Measurements from ENCODE around the gene LDLRAD3.
"Not testable (repeated sequence)": the region's sequence is repeated elsewhere in the genome, so short reads cannot be mapped to it uniquely, and the experiment has no call there.

LDLRAD3 gene

GRCh38 chr11:36041988-36042611 lies 98.2 kb downstream of the LDLRAD3 start:
- no peaks in the 10 kb centered on the region for H3K27me3 ChIP-seq (ENCODE audit: insufficient read depth, low read length)
- peaks cover 14% of the 10 kb centered on the region for H3K36me3 ChIP-seq (ENCODE audit: insufficient read depth, low read length)
- no peak overlapping the region for H3K4me3 ChIP-seq (ENCODE audit: low read length)
- peaks cover 14% of the 10 kb centered on the region for H3K4me1 ChIP-seq (ENCODE audit: insufficient read depth, low read length)
- no peaks in the 10 kb centered on the region for H3K9me3 ChIP-seq (ENCODE audit: low read length)
- no peak overlapping the region for H2AFZ ChIP-seq (ENCODE audit: low read depth, low read length)

- Histone ChIP-seq H2AFZ (ENCODE audit: low read depth, low read length) (no peak overlapping the region), H3K27me3 (ENCODE audit: insufficient read depth, low read length) (no peaks in the 10 kb centered on the region), H3K36me3 (ENCODE audit: insufficient read depth, low read length) (peaks cover 3% of the 10 kb centered on the region), H3K4me3 (ENCODE audit: low read length) (no peak overlapping the region), H3K4me1 (ENCODE audit: insufficient read depth, low read length) (peaks cover 36% of the 10 kb centered on the region), H3K9me3 (ENCODE audit: low read length) (no peaks in the 10 kb centered on the region)
Observed at GRCh38 chr11:36044636-36045035, 100.8 kb downstream of the LDLRAD3 start.

- not testable (repeated sequence) for H2AFZ ChIP-seq (ENCODE audit: low read depth, low read length)
Observed at GRCh38 chr11:36045945-36046344, 102.1 kb downstream of the LDLRAD3 start.

DNA sequence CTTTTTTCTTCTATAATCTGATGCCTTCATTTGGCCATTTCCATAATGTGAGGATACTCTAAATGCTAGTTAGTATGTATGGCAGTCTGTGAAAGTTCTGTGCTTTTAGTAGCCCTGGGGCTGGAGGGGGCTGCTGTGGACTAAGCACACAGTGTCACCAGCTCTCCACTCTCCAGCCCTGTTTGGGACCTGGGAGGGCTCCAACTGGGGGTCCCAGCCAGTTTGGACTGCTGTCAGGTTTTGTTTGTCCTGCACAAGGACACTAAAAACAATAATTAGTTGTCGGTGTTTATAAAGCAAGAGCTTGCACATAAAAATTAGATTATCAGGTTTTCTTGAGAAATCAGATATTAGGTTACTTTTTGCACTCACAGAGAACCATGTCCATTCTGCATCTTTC lies 103.1 kb downstream of the LDLRAD3 start:
- H3K36me3 ChIP-seq (ENCODE audit: insufficient read depth, low read length) = peaks cover 3% of the 10 kb centered on the region
- no peak overlapping the region for H3K4me3 ChIP-seq (ENCODE audit: low read length)
- peaks cover 2% of the 10 kb centered on the region for H3K9me3 ChIP-seq (ENCODE audit: low read length)
- H3K4me1 ChIP-seq (ENCODE audit: insufficient read depth, low read length) = peaks cover 45% of the 10 kb centered on the region
- H3K27me3 ChIP-seq (ENCODE audit: insufficient read depth, low read length) = no peaks in the 10 kb centered on the region
- no peak overlapping the region for H2AFZ ChIP-seq (ENCODE audit: low read depth, low read length)

More at GRCh38 chr11:36045945-36046344, 102.1 kb downstream of the LDLRAD3 start:
- peaks cover 45% of the 10 kb centered on the region for H3K4me1 ChIP-seq (ENCODE audit: insufficient read depth, low read length)
- H3K27me3 ChIP-seq (ENCODE audit: insufficient read depth, low read length); H3K36me3 ChIP-seq (ENCODE audit: insufficient read depth, low read length); H3K9me3 ChIP-seq (ENCODE audit: low read length); H3K4me3 ChIP-seq (ENCODE audit: low read length): not testable (repeated sequence)

GRCh38 chr11:36047344-36047743 lies 103.5 kb downstream of the LDLRAD3 start:
- Histone ChIP-seq H3K4me3 (ENCODE audit: low read length) (no peak overlapping the region), H3K4me1 (ENCODE audit: insufficient read depth, low read length) (peaks cover 43% of the 10 kb centered on the region)

DNA sequence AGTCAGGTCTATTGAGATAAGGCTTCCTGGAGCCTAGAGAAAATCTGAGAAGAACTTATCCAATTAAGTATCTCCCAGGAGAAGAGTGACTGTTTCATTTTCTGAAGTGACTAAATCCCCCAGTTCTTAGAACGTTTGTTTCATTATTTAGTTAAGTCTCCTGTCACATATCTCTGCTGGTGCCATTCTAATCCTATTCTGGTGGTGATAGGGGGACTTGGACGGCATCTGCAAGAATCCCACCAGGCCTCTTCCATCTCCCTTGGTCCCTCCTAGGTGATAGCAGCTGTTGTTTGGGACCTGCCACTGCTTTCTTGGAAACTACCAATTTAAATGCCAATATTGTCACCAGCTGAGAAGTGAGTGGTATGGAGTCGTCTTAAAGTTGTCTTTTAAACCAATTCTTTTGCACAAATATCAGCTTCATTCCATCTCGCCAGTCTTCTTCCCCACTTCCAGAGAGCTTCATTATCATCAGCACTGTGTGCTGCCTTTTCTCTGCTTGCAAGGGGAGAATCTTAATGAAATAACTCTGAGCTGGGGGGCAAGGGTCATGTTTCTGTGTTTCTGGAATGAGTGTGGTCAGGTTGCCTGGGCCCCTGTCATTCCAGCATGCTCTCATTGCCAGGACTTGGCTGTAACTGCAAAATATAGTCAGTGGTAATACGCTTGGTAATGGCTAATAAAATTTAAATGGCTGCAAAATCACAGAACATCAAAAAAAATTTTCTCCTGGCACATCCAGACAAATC lies 104.8 kb downstream of the LDLRAD3 start:
- Histone ChIP-seq H3K27me3 (ENCODE audit: insufficient read depth, low read length) (no peaks in the 10 kb centered on the region), H3K4me1 (ENCODE audit: insufficient read depth, low read length) (peaks cover 40% of the 10 kb centered on the region), H3K4me3 (ENCODE audit: low read length) (peak overlapping the region; percentile 5), H3K9me3 (ENCODE audit: low read length) (peaks cover 2% of the 10 kb centered on the region), H2AFZ (ENCODE audit: low read depth, low read length) (no peak overlapping the region), H3K36me3 (ENCODE audit: insufficient read depth, low read length) (peaks cover under 1% of the 10 kb centered on the region)

More at GRCh38 chr11:36047344-36047743, 103.5 kb downstream of the LDLRAD3 start:
- Histone ChIP-seq H3K9me3 (ENCODE audit: low read length) (peaks cover 2% of the 10 kb centered on the region), H3K36me3 (ENCODE audit: insufficient read depth, low read length) (peaks cover 3% of the 10 kb centered on the region), H3K27me3 (ENCODE audit: insufficient read depth, low read length) (no peaks in the 10 kb centered on the region), H2AFZ (ENCODE audit: low read depth, low read length) (no peak overlapping the region)

DNA sequence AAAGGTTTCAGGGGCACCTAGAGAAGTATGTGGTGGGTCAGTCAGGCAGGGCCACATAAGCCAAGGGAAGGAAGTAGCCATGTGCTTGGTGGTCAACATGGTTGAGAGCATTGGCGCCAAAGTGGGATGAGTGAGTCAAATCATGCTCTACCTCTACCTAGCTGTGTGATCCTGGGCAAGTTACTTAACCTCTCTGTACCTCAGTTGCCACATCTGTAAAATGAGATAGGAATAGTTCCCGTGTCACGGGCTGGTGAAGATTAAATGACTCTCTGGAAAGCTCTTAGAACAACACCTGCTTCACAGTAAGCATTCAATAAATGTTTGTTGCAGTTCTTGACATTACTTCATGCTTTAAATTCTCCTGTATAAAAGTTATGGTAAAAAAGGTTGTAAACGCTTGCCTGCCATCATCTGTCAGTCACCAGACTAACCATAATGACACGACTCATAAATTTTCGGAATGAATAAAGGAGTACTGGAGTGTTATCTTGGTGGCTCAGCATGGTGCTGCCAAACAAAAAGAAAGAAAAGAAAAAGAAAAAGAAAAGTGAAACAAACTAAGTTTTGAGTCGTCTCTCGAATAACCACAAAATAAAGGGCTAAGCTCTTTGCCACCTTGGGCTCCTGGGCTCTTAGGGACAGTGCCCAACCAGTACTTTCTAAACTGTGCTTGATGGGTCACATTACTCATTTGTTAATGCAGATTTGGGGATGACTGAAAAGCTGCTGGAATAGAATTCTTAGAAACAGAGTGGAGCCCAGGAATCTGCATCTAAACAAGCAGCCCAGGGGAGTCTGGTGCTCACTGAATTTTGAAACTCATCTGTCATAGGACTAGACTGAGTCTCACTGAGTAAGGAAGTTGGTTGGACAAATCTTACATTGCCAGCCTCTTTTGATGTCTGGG lies 107.6 kb downstream of the LDLRAD3 start:
- peaks cover 40% of the 10 kb centered on the region for H3K4me1 ChIP-seq (ENCODE audit: insufficient read depth, low read length)
- no peaks in the 10 kb centered on the region for H3K27me3 ChIP-seq (ENCODE audit: insufficient read depth, low read length)
- H3K9me3 ChIP-seq (ENCODE audit: low read length) = peaks cover 2% of the 10 kb centered on the region
- H3K36me3 ChIP-seq (ENCODE audit: insufficient read depth, low read length) = no peaks in the 10 kb centered on the region
- no peak overlapping the region for H2AFZ ChIP-seq (ENCODE audit: low read depth, low read length)
- no peak overlapping the region for H3K4me3 ChIP-seq (ENCODE audit: low read length)

- Histone ChIP-seq H3K4me1 (ENCODE audit: insufficient read depth, low read length) (peaks cover 31% of the 10 kb centered on the region), H3K36me3 (ENCODE audit: insufficient read depth, low read length) (no peaks in the 10 kb centered on the region), H3K9me3 (ENCODE audit: low read length) (peaks cover 2% of the 10 kb centered on the region), H2AFZ (ENCODE audit: low read depth, low read length) (no peak overlapping the region), H3K27me3 (ENCODE audit: insufficient read depth, low read length) (no peaks in the 10 kb centered on the region), H3K4me3 (ENCODE audit: low read length) (no peak overlapping the region)
Observed at GRCh38 chr11:36053281-36053680, 109.4 kb downstream of the LDLRAD3 start.

DNA sequence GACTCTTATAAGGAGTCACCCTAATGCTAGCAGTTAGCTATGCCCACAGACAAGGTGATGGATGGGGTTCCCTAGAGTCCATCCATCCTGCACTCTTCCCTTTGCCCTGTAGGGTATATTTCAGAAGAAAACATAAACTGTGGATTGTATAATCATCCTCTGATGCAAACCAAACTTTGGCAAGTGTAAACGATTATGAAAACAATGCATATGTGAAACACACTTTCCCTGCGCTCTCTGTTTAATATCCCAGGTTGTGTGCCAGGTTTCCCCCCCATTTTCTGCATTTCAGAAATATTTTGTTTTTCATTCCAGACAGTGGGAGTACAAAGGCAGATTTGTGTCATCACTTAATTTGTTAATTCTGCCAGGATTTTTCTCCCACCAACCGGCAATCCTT lies 110.0 kb downstream of the LDLRAD3 start:
- Histone ChIP-seq H2AFZ (ENCODE audit: low read depth, low read length) (no peak overlapping the region), H3K36me3 (ENCODE audit: insufficient read depth, low read length) (no peaks in the 10 kb centered on the region), H3K27me3 (ENCODE audit: insufficient read depth, low read length) (no peaks in the 10 kb centered on the region), H3K9me3 (ENCODE audit: low read length) (peaks cover 2% of the 10 kb centered on the region), H3K4me3 (ENCODE audit: low read length) (no peak overlapping the region), H3K4me1 (ENCODE audit: insufficient read depth, low read length) (peaks cover 25% of the 10 kb centered on the region)

GRCh38 chr11:36054628-36055027 lies 110.8 kb downstream of the LDLRAD3 start:
- Histone ChIP-seq H3K4me1 (ENCODE audit: insufficient read depth, low read length) (peaks cover 18% of the 10 kb centered on the region), H3K27me3 (ENCODE audit: insufficient read depth, low read length) (no peaks in the 10 kb centered on the region), H3K9me3 (ENCODE audit: low read length) (peaks cover 2% of the 10 kb centered on the region), H2AFZ (ENCODE audit: low read depth, low read length) (no peak overlapping the region), H3K4me3 (ENCODE audit: low read length) (no peak overlapping the region), H3K36me3 (ENCODE audit: insufficient read depth, low read length) (no peaks in the 10 kb centered on the region)

GRCh38 chr11:36056160-36056751 lies 112.4 kb downstream of the LDLRAD3 start:
- Histone ChIP-seq H3K4me3 (ENCODE audit: low read length) (no peak overlapping the region), H2AFZ (ENCODE audit: low read depth, low read length) (no peak overlapping the region), H3K36me3 (ENCODE audit: insufficient read depth, low read length) (no peaks in the 10 kb centered on the region), H3K27me3 (ENCODE audit: insufficient read depth, low read length) (no peaks in the 10 kb centered on the region), H3K4me1 (ENCODE audit: insufficient read depth, low read length) (peaks cover 11% of the 10 kb centered on the region), H3K9me3 (ENCODE audit: low read length) (no peaks in the 10 kb centered on the region)

GRCh38 chr11:36057379-36058042 lies 113.6 kb downstream of the LDLRAD3 start:
- Histone ChIP-seq H3K4me3 (ENCODE audit: low read length) (no peak overlapping the region), H3K27me3 (ENCODE audit: insufficient read depth, low read length) (no peaks in the 10 kb centered on the region), H2AFZ (ENCODE audit: low read depth, low read length) (no peak overlapping the region), H3K4me1 (ENCODE audit: insufficient read depth, low read length) (peaks cover 8% of the 10 kb centered on the region), H3K36me3 (ENCODE audit: insufficient read depth, low read length) (no peaks in the 10 kb centered on the region), H3K9me3 (ENCODE audit: low read length) (no peaks in the 10 kb centered on the region)
